OCI-LY3 (cell line): ENCODE measurements around the gene NUP62.

Experiments
- H2AFZ ChIP-seq: fragments of 200-600, 300-600 bp; shearing (Covaris generic); 2 replicates; pipeline ENCODE4 v1.6.0; 2014; ENCODE audit warnings: antibody characterized with exemption, low read depth, low read length
- H3K27ac ChIP-seq: fragments of 200-600, 300-600 bp; sonication (generic); 2 replicates; pipeline ENCODE4 v1.5.1; 2014; ENCODE audit warnings: mild to moderate bottlenecking, low read length, moderate library complexity, mixed read lengths
- H3K27me3 ChIP-seq: fragments of 200-600, 300-600 bp; sonication (generic); 2 replicates; pipeline ENCODE4 v1.6.1; 2014; ENCODE audit warnings: low read depth, low read length, mixed read lengths
- H3K36me3 ChIP-seq: fragments of 200-600, 300-600 bp; sonication (generic); replicated peaks from 2 replicates; pipeline ENCODE3; 2014; ENCODE audit warnings: low read depth, low read length, mixed read lengths
- H3K4me1 ChIP-seq: fragments of 300-600, 200-600 bp; sonication (generic); 2 replicates; pipeline ENCODE4 v1.6.1; 2014; ENCODE audit warnings: low read length, mixed read lengths
- H3K4me2 ChIP-seq: fragments of 200-600, 300-600 bp; sonication (generic); 2 replicates; pipeline ENCODE4 v1.6.1; 2014; ENCODE audit warnings: low read length, mixed read lengths
- H3K4me3 ChIP-seq: fragments of 300-600, 200-600 bp; sonication (generic); 2 replicates; pipeline ENCODE4 v1.5.1; 2014; ENCODE audit warnings: antibody characterized with exemption, mild to moderate bottlenecking, low read length, moderate library complexity
- H3K79me2 ChIP-seq: fragments of 300-600, 200-600 bp; shearing (Covaris generic); 2 replicates; pipeline ENCODE4 v1.6.1; 2014; ENCODE audit warnings: mild to moderate bottlenecking, low read length, mixed read lengths
- H3K9ac ChIP-seq: fragments of 300-600, 200-600 bp; shearing (Covaris generic); 2 replicates; pipeline ENCODE4 v1.6.0; 2014; ENCODE audit warnings: mild to moderate bottlenecking, low read length, moderate library complexity
- H3K9me3 ChIP-seq: fragments of 200-600, 300-600 bp; shearing (Covaris generic); 2 replicates; pipeline ENCODE4 v1.6.1; 2014; ENCODE audit warnings: low read length, mixed read lengths; ENCODE audit not compliant: insufficient read depth
- H4K20me1 ChIP-seq: fragments of 200-600, 300-600 bp; sonication (generic); 2 replicates; pipeline ENCODE4 v1.6.1; 2016; ENCODE audit warnings: low read length, mixed read lengths; ENCODE audit not compliant: insufficient read depth
- EZH2phosphoT487 ChIP-seq: fragments of 200-600 bp; shearing (Covaris generic); IDR thresholded peaks from 2 replicates; pipeline ENCODE4 v1.6.1; 2018; ENCODE audit warnings: antibody characterized with exemption, mixed run types, low read depth
- TF ChIP-seq, protein P1 (sequence below): fragments of 200-600, 300-600 bp; sonication (generic); IDR thresholded peaks from 2 replicates; pipeline ENCODE4 v1.5.1; 2014; ENCODE audit warnings: antibody characterized with exemption, low read length, low read depth

Gene NUP62

GRCh38 chr19:49940482-49940791, 11.1 kb upstream of the NUP62 start:
- H3K27ac ChIP-seq = no peak overlapping the region
- TF ChIP-seq, protein P1, sequence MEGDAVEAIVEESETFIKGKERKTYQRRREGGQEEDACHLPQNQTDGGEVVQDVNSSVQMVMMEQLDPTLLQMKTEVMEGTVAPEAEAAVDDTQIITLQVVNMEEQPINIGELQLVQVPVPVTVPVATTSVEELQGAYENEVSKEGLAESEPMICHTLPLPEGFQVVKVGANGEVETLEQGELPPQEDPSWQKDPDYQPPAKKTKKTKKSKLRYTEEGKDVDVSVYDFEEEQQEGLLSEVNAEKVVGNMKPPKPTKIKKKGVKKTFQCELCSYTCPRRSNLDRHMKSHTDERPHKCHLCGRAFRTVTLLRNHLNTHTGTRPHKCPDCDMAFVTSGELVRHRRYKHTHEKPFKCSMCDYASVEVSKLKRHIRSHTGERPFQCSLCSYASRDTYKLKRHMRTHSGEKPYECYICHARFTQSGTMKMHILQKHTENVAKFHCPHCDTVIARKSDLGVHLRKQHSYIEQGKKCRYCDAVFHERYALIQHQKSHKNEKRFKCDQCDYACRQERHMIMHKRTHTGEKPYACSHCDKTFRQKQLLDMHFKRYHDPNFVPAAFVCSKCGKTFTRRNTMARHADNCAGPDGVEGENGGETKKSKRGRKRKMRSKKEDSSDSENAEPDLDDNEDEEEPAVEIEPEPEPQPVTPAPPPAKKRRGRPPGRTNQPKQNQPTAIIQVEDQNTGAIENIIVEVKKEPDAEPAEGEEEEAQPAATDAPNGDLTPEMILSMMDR = no peak
- TF ChIP-seq EZH2phosphoT487 = no peak
- peaks cover 13% of the 10 kb centered on the region for H3K4me1 ChIP-seq
- H3K9me3 ChIP-seq = no peaks in the 10 kb centered on the region
- no peaks in the 10 kb centered on the region for H3K79me2 ChIP-seq
- H3K27me3 ChIP-seq = peaks cover 12% of the 10 kb centered on the region; the same call in 1 of the 2 replicates
- no peak overlapping the region for H3K9ac ChIP-seq
- no peak overlapping the region for H3K4me2 ChIP-seq
- no peak overlapping the region for H3K4me3 ChIP-seq
- peaks cover 17% of the 10 kb centered on the region for H4K20me1 ChIP-seq
- no peak overlapping the region for H2AFZ ChIP-seq
- H3K36me3 ChIP-seq = no peaks in the 10 kb centered on the region

DNA sequence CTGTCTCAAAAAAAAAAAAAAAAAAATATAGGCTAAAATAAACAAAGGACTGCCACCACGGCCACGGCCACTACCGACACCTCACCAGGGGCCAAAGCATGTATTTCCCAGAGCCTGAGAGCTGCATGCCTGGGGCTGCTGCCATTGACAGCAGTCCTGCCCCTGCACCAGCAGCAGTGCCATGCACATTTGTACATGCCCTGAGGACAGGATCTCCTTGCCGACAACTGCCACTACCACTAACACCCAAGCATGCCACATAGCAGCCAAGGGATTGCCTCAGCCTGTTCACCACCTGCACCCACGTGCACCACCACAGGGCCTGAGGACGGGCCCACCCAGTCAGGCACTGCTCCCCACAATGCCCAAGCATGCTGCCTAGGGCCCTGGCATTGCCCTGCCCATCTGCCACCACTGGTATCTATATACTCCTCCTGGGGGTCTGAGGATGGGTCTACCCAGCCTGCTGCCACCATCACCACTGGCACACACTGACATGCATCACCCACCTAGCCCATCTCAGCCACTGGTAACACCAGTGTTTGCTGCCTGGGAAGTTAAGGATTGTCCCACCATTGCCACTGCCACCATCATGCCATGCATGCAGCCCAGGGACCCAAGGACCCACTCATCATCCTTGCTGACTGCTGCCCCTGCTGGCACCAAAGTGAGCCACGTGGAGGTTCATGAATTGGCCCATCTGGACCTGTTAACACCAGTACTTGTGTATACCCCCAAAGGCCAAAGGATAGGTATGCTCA, 10.6 kb upstream of the NUP62 start:
- peaks cover 8% of the 10 kb centered on the region for H3K4me1 ChIP-seq
- H3K9ac ChIP-seq = no peak overlapping the region
- H3K27ac ChIP-seq = no peak overlapping the region
- H3K27me3 ChIP-seq = peaks cover 12% of the 10 kb centered on the region; the same call in 1 of the 2 replicates
- H3K4me3 ChIP-seq = no peak overlapping the region
- H2AFZ ChIP-seq = no peak overlapping the region
- H3K9me3 ChIP-seq = no peaks in the 10 kb centered on the region
- no peaks in the 10 kb centered on the region for H3K36me3 ChIP-seq
- no peak for TF ChIP-seq EZH2phosphoT487
- TF ChIP-seq, protein P1 = peak; percentile 46
- H4K20me1 ChIP-seq = peaks cover 18% of the 10 kb centered on the region
- no peaks in the 10 kb centered on the region for H3K79me2 ChIP-seq
- H3K4me2 ChIP-seq = no peak overlapping the region

- TF ChIP-seq EZH2phosphoT487 = no peak
- TF ChIP-seq, protein P1 = no peak
- Histone ChIP-seq H3K4me3 (no peak overlapping the region), H3K4me2 (no peak overlapping the region), H3K4me1 (0 out of 2 replicates have a peak, but pooled peaks cover 3% of the 10 kb centered on the region), H3K36me3 (peaks cover 3% of the 10 kb centered on the region), H3K27ac (no peak overlapping the region), H4K20me1 (peaks cover 26% of the 10 kb centered on the region), H3K27me3 (peaks cover 12% of the 10 kb centered on the region; the same call in 1 of the 2 replicates), H2AFZ (no peak overlapping the region), H3K9ac (no peak overlapping the region), H3K79me2 (no peaks in the 10 kb centered on the region; the same call in 1 of the 2 replicates), H3K9me3 (no peaks in the 10 kb centered on the region)
Observed at GRCh38 chr19:49938662-49939061, 9.4 kb upstream of the NUP62 start.

DNA sequence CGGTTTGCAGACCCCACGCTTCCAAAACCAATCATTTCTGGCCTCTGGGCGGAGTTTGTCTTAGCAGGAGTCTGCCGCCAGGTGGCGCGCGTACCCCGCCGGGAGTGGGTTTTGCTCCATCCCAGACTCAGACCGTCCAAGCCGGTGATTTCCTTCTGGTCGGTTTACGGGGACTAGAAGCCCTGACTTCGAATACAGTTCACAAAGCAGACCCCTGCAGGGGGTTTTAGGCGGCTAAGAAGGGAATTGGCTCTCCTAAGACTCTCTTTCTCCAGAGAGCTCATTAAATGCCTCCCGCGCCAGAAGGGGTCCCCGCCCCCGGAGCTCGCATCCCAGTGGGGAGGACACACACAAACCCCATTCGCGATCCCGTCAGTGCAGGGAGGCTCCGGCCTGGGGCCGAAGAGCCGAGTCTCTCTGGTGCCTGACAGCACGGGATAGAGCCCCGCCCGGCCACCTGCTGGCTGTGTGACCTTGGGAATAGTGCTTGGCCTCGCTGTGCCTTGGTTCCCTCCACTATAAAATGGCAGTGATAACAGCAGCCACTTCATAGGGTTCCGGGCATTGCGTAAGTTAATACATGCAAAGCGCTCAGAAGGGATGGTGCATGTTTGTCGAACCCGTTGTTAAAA, 8.6 kb upstream of the NUP62 start:
- TF ChIP-seq, protein P1 = peak; percentile 97
- TF ChIP-seq EZH2phosphoT487 = no peak
- H3K9ac ChIP-seq = no peak overlapping the region
- H3K4me1 ChIP-seq = peaks cover 10% of the 10 kb centered on the region
- no peak overlapping the region for H3K27ac ChIP-seq
- H3K4me3 ChIP-seq = no peak overlapping the region
- H3K79me2 ChIP-seq = peaks cover 8% of the 10 kb centered on the region
- peaks cover 10% of the 10 kb centered on the region for H3K36me3 ChIP-seq
- no peak overlapping the region for H2AFZ ChIP-seq
- H3K27me3 ChIP-seq = peaks cover 4% of the 10 kb centered on the region; the same call in 1 of the 2 replicates
- H4K20me1 ChIP-seq = peaks cover 34% of the 10 kb centered on the region
- H3K4me2 ChIP-seq = peak overlapping the region; percentile 35
- no peaks in the 10 kb centered on the region for H3K9me3 ChIP-seq
